Fibroblast of pulmonary artery (primary cell): Measurements from ENCODE around the gene CAMK2D.
A peak's percentile ranks its signal among the peaks of the same experiment; 100 is the strongest.

Experiments
- DNase-seq: peaks from one replicate; pipeline ENCODE4 v3.0.0-alpha.2; 2010; ENCODE audit warnings: low read depth
- H3K4me3 ChIP-seq: replicated peaks from 2 replicates; pipeline ENCODE4 v1.5.1; 2011; ENCODE audit warnings: low read depth, mild to moderate bottlenecking, control low read depth, low read length, moderate library complexity
- TF ChIP-seq, protein P1 (sequence below): IDR thresholded peaks from 2 replicates; pipeline ENCODE4 v1.5.1; 2011; ENCODE audit warnings: mild to moderate bottlenecking, control low read depth, low read length, inconsistent platforms; ENCODE audit errors: missing control alignments

CAMK2D gene

GRCh38 chr4:113556382-113557134 is 205.0 kb downstream of the CAMK2D start:
- H3K4me3 ChIP-seq, result no peak overlapping the region
- DNase-seq, result no peak
- TF ChIP-seq, protein P1, sequence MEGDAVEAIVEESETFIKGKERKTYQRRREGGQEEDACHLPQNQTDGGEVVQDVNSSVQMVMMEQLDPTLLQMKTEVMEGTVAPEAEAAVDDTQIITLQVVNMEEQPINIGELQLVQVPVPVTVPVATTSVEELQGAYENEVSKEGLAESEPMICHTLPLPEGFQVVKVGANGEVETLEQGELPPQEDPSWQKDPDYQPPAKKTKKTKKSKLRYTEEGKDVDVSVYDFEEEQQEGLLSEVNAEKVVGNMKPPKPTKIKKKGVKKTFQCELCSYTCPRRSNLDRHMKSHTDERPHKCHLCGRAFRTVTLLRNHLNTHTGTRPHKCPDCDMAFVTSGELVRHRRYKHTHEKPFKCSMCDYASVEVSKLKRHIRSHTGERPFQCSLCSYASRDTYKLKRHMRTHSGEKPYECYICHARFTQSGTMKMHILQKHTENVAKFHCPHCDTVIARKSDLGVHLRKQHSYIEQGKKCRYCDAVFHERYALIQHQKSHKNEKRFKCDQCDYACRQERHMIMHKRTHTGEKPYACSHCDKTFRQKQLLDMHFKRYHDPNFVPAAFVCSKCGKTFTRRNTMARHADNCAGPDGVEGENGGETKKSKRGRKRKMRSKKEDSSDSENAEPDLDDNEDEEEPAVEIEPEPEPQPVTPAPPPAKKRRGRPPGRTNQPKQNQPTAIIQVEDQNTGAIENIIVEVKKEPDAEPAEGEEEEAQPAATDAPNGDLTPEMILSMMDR, result no peak

GRCh38 chr4:113555868-113556267 is 205.7 kb downstream of the CAMK2D start:
- peak; percentile 58 for DNase-seq
- no peak overlapping the region for H3K4me3 ChIP-seq
- TF ChIP-seq, protein P1, result no peak

- TF ChIP-seq, protein P1, result no peak
- no peak for DNase-seq
- no peak overlapping the region for H3K4me3 ChIP-seq
Observed at GRCh38 chr4:113553082-113553481, 208.5 kb downstream of the CAMK2D start.

DNA sequence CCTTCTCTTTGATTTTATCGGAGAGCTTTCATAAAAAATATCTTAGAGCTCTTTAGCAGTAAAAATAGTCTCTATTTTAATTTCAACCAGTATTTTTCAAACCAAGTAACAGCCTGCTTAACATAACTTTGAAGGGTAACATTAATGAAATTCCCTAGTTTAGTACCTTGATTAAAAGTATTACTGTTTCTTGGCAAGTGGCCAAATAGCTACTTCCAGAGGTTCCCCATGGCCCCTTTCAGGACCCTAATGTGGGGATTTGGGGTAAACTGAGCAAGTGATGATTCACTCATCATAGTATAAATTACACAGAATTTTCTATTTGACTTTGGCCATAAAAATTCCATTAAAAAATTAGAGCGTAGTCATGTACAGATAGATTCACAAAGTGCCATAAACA is 211.0 kb downstream of the CAMK2D start:
- H3K4me3 ChIP-seq, result no peak overlapping the region
- DNase-seq, result no peak
- TF ChIP-seq, protein P1, result no peak

DNA sequence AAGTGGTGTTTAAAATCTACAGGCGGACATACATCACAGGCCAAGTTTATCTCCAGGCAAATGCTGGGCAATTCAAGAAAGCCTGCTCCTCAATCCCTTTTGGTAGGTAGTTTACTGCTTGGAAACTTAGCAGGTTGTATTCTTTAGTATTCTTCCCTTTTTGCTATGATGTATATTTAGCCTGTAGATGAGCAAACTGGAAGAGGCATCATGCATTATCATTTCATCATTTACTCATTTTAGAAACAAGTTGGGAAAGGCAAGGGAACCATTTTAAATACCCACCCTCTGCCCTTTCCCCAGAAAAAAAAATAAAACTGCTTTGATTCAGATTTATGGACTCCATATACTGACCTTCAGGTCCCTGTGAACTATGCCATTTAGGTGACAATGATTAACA is 213.2 kb downstream of the CAMK2D start:
- TF ChIP-seq, protein P1, result no peak
- H3K4me3 ChIP-seq, result no peak overlapping the region
- no peak for DNase-seq

GRCh38 chr4:113547487-113548042 is 214.0 kb downstream of the CAMK2D start:
- DNase-seq, result peak; percentile 95
- TF ChIP-seq, protein P1, result peak; percentile 100
- no peak overlapping the region for H3K4me3 ChIP-seq

GRCh38 chr4:113541933-113542332 is 219.6 kb downstream of the CAMK2D start:
- no peak overlapping the region for H3K4me3 ChIP-seq
- TF ChIP-seq, protein P1, result no peak
- no peak for DNase-seq
